Measurements from ENCODE around the gene GATAD2A.
A peak's percentile ranks its signal among the peaks of the same experiment; 100 is the strongest.

DNA sequence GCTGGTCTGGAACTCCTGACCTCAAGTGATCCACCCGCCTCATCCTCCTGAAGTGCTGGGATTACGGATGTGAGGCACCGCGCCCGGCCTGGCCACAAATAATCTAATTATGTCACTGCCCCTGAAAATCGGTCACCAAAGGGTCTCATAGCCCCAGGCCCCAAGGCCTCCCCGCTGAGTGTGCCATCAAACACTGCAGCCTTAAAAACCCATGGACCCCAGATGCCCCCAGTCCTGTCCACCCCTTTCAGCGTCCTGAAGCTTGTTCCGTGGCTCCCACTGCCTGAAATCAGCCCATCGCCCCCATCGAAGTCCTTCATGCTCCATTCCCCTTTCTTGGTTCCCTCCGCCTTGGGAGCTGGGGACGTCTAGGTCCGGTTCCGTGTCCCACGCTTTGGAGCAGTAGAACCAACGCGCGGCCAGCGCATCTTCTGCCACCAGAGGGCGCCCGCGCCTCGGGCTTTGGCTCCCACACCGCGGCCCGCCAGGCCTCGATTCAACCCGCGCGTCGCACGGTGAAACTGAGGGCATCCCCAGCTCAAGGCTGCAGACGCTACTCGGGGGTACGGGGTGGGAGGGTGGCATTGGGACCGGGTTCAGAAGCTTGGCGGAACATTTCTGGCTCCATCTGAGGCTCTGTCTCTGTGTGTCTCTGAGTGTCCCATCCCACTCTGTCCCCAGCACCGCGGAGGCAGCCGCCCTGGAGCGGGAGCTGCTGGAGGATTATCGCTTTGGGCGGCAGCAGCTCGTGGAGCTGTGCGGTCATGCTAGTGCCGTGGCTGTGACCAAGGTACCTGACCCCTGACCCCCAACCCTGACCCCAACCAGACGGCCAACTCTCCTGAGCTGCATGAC, 126.7 kb downstream of the GATAD2A start:
- TF ChIP-seq, protein P1, sequence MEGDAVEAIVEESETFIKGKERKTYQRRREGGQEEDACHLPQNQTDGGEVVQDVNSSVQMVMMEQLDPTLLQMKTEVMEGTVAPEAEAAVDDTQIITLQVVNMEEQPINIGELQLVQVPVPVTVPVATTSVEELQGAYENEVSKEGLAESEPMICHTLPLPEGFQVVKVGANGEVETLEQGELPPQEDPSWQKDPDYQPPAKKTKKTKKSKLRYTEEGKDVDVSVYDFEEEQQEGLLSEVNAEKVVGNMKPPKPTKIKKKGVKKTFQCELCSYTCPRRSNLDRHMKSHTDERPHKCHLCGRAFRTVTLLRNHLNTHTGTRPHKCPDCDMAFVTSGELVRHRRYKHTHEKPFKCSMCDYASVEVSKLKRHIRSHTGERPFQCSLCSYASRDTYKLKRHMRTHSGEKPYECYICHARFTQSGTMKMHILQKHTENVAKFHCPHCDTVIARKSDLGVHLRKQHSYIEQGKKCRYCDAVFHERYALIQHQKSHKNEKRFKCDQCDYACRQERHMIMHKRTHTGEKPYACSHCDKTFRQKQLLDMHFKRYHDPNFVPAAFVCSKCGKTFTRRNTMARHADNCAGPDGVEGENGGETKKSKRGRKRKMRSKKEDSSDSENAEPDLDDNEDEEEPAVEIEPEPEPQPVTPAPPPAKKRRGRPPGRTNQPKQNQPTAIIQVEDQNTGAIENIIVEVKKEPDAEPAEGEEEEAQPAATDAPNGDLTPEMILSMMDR (IDR thresholded peaks at IDR 0.05) = peak; percentile 95 to 98 (median 98)
- TF ChIP-seq POLR2A (IDR thresholded peaks at IDR 0.05) = no peak

All from transverse colon (tissue), 3 donors.